IMR-90 (cell line): ENCODE data around the gene TPX2. TPM values are rescaled to one million over a fixed set of nuclear protein-coding genes. Genes with fewer than 3 reads are reported as not detected.

Experiments
- ATAC-seq: fragments of 200-7000 bp; cut with Tn5 transposase; 2 replicates; pipeline ENCODE4 v1.9.1; 2020; ENCODE audit warnings: low read depth, mild to moderate bottlenecking, moderate library complexity
- BruUV-seq: library from RNA; stranded (reverse); fragments of 400-500 nt; replicated peaks from 2 replicates; lab custom pipeline; 2021; lab: Mats Ljungman, UMichigan
- CTCF ChIA-PET: fragments of 300-600 bp; formaldehyde crosslinking; extraction: SDS; loops from one replicate; lab custom pipeline; 2021; ENCODE audit warnings: antibody characterized with exemption; lab: Yijun Ruan, JAX
- POLR2A ChIA-PET: fragments of 300-600 bp; sonication (Branson Sonifier 250); formaldehyde crosslinking; loops from one replicate; lab custom pipeline; 2022; ENCODE audit warnings: antibody characterized with exemption; ENCODE audit not compliant: unreplicated experiment; lab: Charles Lee
- DNase-seq: peaks from one replicate; pipeline ENCODE4 v3.0.0; 2013
- H2AFZ ChIP-seq: replicated peaks from 2 replicates; pipeline ENCODE3; 2013; ENCODE audit warnings: low read length, mild to moderate bottlenecking; ENCODE audit not compliant: poor library complexity
- H2AK5ac ChIP-seq: 2 replicates; pipeline ENCODE4 v1.6.1; 2013; ENCODE audit warnings: low read depth, low read length, inconsistent platforms
- H2AK9ac ChIP-seq: replicated peaks from 2 replicates; pipeline ENCODE3; 2013; ENCODE audit warnings: mild to moderate bottlenecking, low read depth, low read length, moderate library complexity; ENCODE audit not compliant: poor library complexity
- H2BK120ac ChIP-seq: 2 replicates; pipeline ENCODE4 v1.6.1; 2013; ENCODE audit warnings: low read depth, low read length, inconsistent platforms
- H2BK15ac ChIP-seq: 3 replicates; pipeline ENCODE4 v1.6.1; 2013; ENCODE audit warnings: low read depth, low read length, inconsistent platforms
- H2BK20ac ChIP-seq: 2 replicates; pipeline ENCODE4 v1.6.1; 2013; ENCODE audit warnings: low read depth, mild to moderate bottlenecking, inconsistent platforms, low read length, moderate library complexity
- H2BK5ac ChIP-seq: 2 replicates; pipeline ENCODE4 v1.6.1; 2013; ENCODE audit warnings: mild to moderate bottlenecking, low read depth, low read length, inconsistent platforms; ENCODE audit not compliant: poor library complexity, severe bottlenecking
- H3K14ac ChIP-seq: replicated peaks from 2 replicates; pipeline ENCODE4 v1.6.1; 2013; ENCODE audit warnings: low read depth, low read length, inconsistent platforms
- H3K18ac ChIP-seq: 2 replicates; pipeline ENCODE4 v1.6.1; 2013; ENCODE audit warnings: low read depth, low read length, control low read depth
- H3K23ac ChIP-seq: 2 replicates; pipeline ENCODE4 v1.6.1; 2013; ENCODE audit warnings: low read depth, low read length, inconsistent platforms
- H3K27ac ChIP-seq: 2 replicates; pipeline ENCODE4 v1.5.1; 2013; ENCODE audit warnings: mild to moderate bottlenecking, control low read depth, low read length; ENCODE audit not compliant: insufficient read depth
- H3K27me3 ChIP-seq: 2 replicates; pipeline ENCODE4 v1.6.1; 2013; ENCODE audit warnings: low read length; ENCODE audit not compliant: control insufficient read depth, insufficient read depth
- H3K36me3 ChIP-seq: 2 replicates; pipeline ENCODE4 v1.6.1; 2013; ENCODE audit warnings: low read length, mixed read lengths; ENCODE audit not compliant: control insufficient read depth, insufficient read depth
- H3K4ac ChIP-seq: 2 replicates; pipeline ENCODE4 v1.6.1; 2013; ENCODE audit warnings: low read depth, low read length, inconsistent platforms
- H3K4me1 ChIP-seq: 2 replicates; pipeline ENCODE4 v1.6.1; 2013; ENCODE audit warnings: low read length, mixed read lengths; ENCODE audit not compliant: control insufficient read depth, insufficient read depth
- H3K4me2 ChIP-seq: 2 replicates; pipeline ENCODE4 v1.6.1; 2013; ENCODE audit warnings: low read depth, mild to moderate bottlenecking, control low read depth, low read length, moderate library complexity
- H3K4me3 ChIP-seq: 2 replicates; pipeline ENCODE4 v1.5.1; 2013; ENCODE audit warnings: low read depth, mild to moderate bottlenecking, control low read depth, low read length, moderate library complexity; ENCODE audit not compliant: insufficient read depth
- H3K56ac ChIP-seq: 2 replicates; pipeline ENCODE4 v1.6.1; 2013; ENCODE audit warnings: low read length, inconsistent platforms; ENCODE audit not compliant: insufficient read depth; ENCODE audit errors: extremely low read depth
- H3K79me1 ChIP-seq, 2 experiments: 2 replicates each; pipeline ENCODE4 v1.6.1; 2013; ENCODE audit warnings: low read length in 2 of 2, inconsistent platforms in 1 of 2, low read depth in 1 of 2
- H3K9ac ChIP-seq: 2 replicates; pipeline ENCODE4 v1.6.1; 2013; ENCODE audit warnings: low read depth, low read length, control low read depth
- H3K9me1 ChIP-seq: 2 replicates; pipeline ENCODE4 v1.6.1; 2013; ENCODE audit warnings: low read length, inconsistent platforms; ENCODE audit not compliant: insufficient read depth
- H3K9me3 ChIP-seq: 2 replicates; pipeline ENCODE4 v1.6.1; 2013; ENCODE audit warnings: low read length; ENCODE audit not compliant: control insufficient read depth, insufficient read depth
- H4K20me1 ChIP-seq: 2 replicates; pipeline ENCODE4 v1.6.1; 2013; ENCODE audit warnings: low read length, inconsistent platforms; ENCODE audit not compliant: insufficient read depth
- H4K5ac ChIP-seq: 2 replicates; pipeline ENCODE4 v1.6.1; 2013; ENCODE audit warnings: mild to moderate bottlenecking, low read depth, low read length, control low read depth
- H4K8ac ChIP-seq, 2 experiments: 2 replicates each; pipeline ENCODE4 v1.6.1; 2013; ENCODE audit warnings: low read depth in 2 of 2, low read length in 2 of 2, control low read depth in 1 of 2, inconsistent platforms in 1 of 2
- H4K91ac ChIP-seq: 2 replicates; pipeline ENCODE4 v1.6.1; 2013; ENCODE audit warnings: low read depth, low read length, inconsistent platforms; ENCODE audit not compliant: insufficient read depth
- NFE2L2 ChIP-seq: fragments of 150-350 bp; IDR thresholded peaks from 2 replicates; pipeline ENCODE4 v1.6.1; 2016; ENCODE audit warnings: low read depth, mild to moderate bottlenecking, low read length
- WGBS, 2 experiments: methylation state at CpG; one replicate each; pipeline versions ENCODE4 v1.1.5 to v1.1.7; 2013; ENCODE audit warnings: missing lambda C conversion rate in 2 of 2; ENCODE audit not compliant: insufficient read length in 1 of 2; ENCODE audit errors: extremely low coverage in 2 of 2; 5-methylcytosine and 5-hydroxymethylcytosine counted together
- dilution Hi-C: fragments of 300-500 bp; cut with HindIII; formaldehyde crosslinking; loops from one replicate; pipeline ENCODE4 v1.14.3; 2018; ENCODE audit warnings: low sequenced_read_pairs; ENCODE audit not compliant: unreplicated experiment
- in situ Hi-C: fragments of 300-500 bp; cut with MboI; formaldehyde crosslinking; loops from 3 replicates; pipeline ENCODE4 v1.14.3; 2019; ENCODE audit warnings: low sequenced_read_pairs, inconsistent platforms, mixed read lengths
- intact Hi-C: fragments of 100-400 bp; cut with micrococcal nuclease; formaldehyde crosslinking; loops from 2 replicates; pipeline ENCODE4 v1.10.0; 2022
- polyA plus RNA-seq, 3 experiments: library from polyadenylated mRNA; depleted of rRNA; stranded (reverse); fragments of >200 nt; gene quantifications; 2 replicates each; pipeline ENCODE4 v1.2.3, GENCODE V29; 2012; ENCODE audit warnings: low replicate concordance in 1 of 3
- total RNA-seq: library from RNA; depleted of rRNA; stranded (reverse); fragments of >200 nt; gene quantifications from 2 replicates; pipeline ENCODE4 v1.2.3, GENCODE V29; 2012

The TPX2 gene
- total and polyA plus RNA-seq, 2 of the 4 experiments (the other 2 are of a cell fraction) = 28.5 to 72.2 TPM

DNA sequence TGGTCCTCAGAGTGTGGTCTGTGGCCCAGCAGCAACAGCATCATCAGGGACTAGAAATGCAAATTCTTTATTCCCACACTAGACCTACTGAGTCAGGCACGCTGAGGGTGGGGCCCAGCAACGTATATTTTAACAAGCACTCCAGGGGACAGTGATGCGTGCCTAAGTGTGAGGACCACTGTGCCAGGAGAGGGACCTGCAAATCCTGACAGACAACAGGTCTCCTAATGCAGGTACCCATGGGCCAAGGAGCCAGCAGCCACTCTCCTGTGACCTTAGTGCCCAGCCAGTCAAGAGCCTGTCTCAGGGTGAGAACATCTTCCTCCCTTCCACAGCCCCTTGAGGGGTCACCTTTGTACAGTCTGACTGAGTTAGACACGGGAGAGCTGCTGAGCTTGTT lies 72.1 kb downstream of the TPX2 start:
- Histone ChIP-seq H2BK20ac (peak overlapping the region; percentile 68; the same call in 1 of the 2 replicates), H2BK15ac (peak overlapping the region; percentile 83; the same call in 1 of the 3 replicates), H2BK5ac (peak overlapping the region; percentile 6), H3K14ac (peak overlapping the region; percentile 84), H2AFZ (peak overlapping the region; percentile 29), H4K91ac (peak overlapping the region; percentile 17; the same call in 1 of the 2 replicates), H2AK5ac (peak overlapping the region; percentile 96), H3K27ac (no peak overlapping the region), H3K79me1 (peaks cover 3 to 18% of the 10 kb centered on the region in 2 experiments; a peak in 3 of 4 replicates), H3K9me1 (peaks cover 24% of the 10 kb centered on the region), H3K23ac (0 out of 2 replicates have a peak overlapping the region, but pooled peaks have one; percentile 30), H3K4me1 (peaks cover 25% of the 10 kb centered on the region), H3K9me3 (no peaks in the 10 kb centered on the region), H3K4me3 (no peak overlapping the region), H3K4me2 (no peak overlapping the region), H3K56ac (no peak overlapping the region), H3K9ac (no peak overlapping the region), H4K20me1 (0 out of 2 replicates have a peak, but pooled peaks cover 4% of the 10 kb centered on the region), H3K18ac (peak overlapping the region; percentile 11; the same call in 1 of the 2 replicates), H3K4ac (peak overlapping the region; percentile 74), H4K8ac (peak overlapping the region in 1 of 2 experiments; percentile 52; a peak in 1 of 4 replicates), H4K5ac (peak overlapping the region; percentile 11; the same call in 1 of the 2 replicates), H3K27me3 (no peaks in the 10 kb centered on the region), H2AK9ac (peak overlapping the region; percentile 59), H3K36me3 (no peaks in the 10 kb centered on the region), H2BK120ac (peak overlapping the region; percentile 90; the same call in 1 of the 2 replicates)
- TF ChIP-seq NFE2L2 = no peak
- ATAC-seq (no peak), DNase-seq (no peak)
- in situ Hi-C loops (no loop called here), dilution Hi-C loops (no loop called here), intact Hi-C loops (no loop called here)
- 100% methylated on average over 1 of the region's 4 CpGs; no CpG with 5 or more reads in 1 of the 2 experiments for WGBS, 2 experiments
- ChIA-PET POLR2A (no interaction called here), CTCF (interaction anchor here (1.2 kb wide), 1 partner anchor 12 kb away, joined by 3 read pairs; no protein-coding TSS in a partner anchor)
- BruUV-seq = no TSS peak
